LNCaP clone FGC (cell line): ENCODE data around the gene SHMT2.

Experiments
- DNase-seq: peaks from one replicate; pipeline ENCODE4 v3.0.0-alpha.2; 2011; ENCODE audit warnings: low read depth
- H3K4me3 ChIP-seq: 2 replicates; pipeline ENCODE4 v1.5.1; 2011; ENCODE audit warnings: mild to moderate bottlenecking, low read depth, low read length, control low read depth
- CTCF ChIP-seq: IDR thresholded peaks from 2 replicates; pipeline ENCODE4 v1.5.1; 2012; ENCODE audit warnings: mild to moderate bottlenecking; ENCODE audit not compliant: control insufficient read depth, insufficient read depth; ENCODE audit errors: extremely low read depth

SHMT2 gene

GRCh38 chr12:57208631-57209282 is 20.8 kb upstream of the SHMT2 start:
- TF ChIP-seq CTCF, result no peak
- no peak overlapping the region for H3K4me3 ChIP-seq
- no peak for DNase-seq

DNA sequence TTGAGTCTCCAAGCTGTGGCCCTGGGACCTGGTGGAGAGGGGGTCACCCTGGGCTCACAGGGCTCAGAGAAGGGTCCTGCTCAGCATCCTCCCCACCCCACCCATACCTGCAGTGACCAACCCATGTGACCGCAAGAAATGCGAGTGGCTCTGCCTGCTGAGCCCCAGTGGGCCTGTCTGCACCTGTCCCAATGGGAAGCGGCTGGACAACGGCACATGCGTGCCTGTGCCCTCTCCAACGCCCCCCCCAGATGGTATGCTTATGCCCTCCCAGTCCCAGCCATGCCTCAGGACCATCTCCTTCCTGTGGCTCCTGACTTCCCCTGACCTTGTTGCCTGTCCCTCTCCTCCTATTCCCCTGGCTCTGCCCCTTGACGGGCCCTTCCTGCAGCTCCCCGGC is 19.6 kb upstream of the SHMT2 start:
- no peak overlapping the region for H3K4me3 ChIP-seq
- no peak for TF ChIP-seq CTCF
- no peak for DNase-seq

DNA sequence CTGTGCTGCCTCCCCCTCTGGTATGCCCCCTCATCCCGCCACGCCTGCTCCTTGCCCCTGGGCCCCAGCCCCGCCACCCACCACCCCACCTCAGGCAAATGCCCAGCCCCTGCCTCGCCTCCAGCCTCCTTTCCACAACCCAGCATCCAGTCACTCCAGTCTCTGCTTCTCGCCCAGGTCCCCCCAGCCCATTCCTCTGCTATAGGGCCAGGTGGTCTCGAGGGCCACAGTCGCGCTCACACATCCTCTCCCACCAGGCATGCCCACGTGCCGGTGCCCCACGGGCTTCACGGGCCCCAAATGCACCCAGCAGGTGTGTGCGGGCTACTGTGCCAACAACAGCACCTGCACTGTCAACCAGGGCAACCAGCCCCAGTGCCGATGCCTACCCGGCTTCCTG is 19.1 kb upstream of the SHMT2 start:
- no peak for DNase-seq
- no peak overlapping the region for H3K4me3 ChIP-seq
- no peak for TF ChIP-seq CTCF

- DNase-seq, result no peak
- H3K4me3 ChIP-seq, result no peak overlapping the region
- no peak for TF ChIP-seq CTCF
These were observed 18.4 kb upstream of the SHMT2 start for GRCh38 chr12:57210926-57211692.

- TF ChIP-seq CTCF, result no peak
- H3K4me3 ChIP-seq, result no peak overlapping the region
- no peak for DNase-seq
These were observed 17.5 kb upstream of the SHMT2 start for GRCh38 chr12:57211791-57212700.

DNA sequence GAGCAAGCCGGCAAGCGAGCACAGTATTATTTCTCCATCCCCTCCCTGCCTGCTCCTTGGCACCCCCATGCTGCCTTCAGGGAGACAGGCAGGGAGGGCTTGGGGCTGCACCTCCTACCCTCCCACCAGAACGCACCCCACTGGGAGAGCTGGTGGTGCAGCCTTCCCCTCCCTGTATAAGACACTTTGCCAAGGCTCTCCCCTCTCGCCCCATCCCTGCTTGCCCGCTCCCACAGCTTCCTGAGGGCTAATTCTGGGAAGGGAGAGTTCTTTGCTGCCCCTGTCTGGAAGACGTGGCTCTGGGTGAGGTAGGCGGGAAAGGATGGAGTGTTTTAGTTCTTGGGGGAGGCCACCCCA is 16.8 kb upstream of the SHMT2 start:
- TF ChIP-seq CTCF, result no peak
- DNase-seq, result no peak
- no peak overlapping the region for H3K4me3 ChIP-seq
